Measurements from ENCODE around the gene CLNK. TPM values are rescaled to one million over a fixed set of nuclear protein-coding genes. Genes with fewer than 3 reads are reported as not detected.

The CLNK gene
- total RNA-seq, 5 donors from 2014 or later (not counting 1 experiment from before 2014, with no cell fraction given) = 0.07 to 0.39 (median 0.20) TPM

- Histone ChIP-seq H3K36me3 (ENCODE audit: control insufficient read depth in 2 of 2, extremely low read depth in 1 of 2, insufficient read depth in 1 of 2, low read length in 1 of 2) (no peaks in the 10 kb centered on the region), H3K27me3 (replicated peaks in 1 of 2; ENCODE audit: control insufficient read depth in 2 of 2, extremely low read depth in 1 of 2, insufficient read depth in 2 of 2, low read length in 1 of 2) (no peaks in the 10 kb centered on the region), H3K4me1 (ENCODE audit: control insufficient read depth in 1 of 2, extremely low read depth in 1 of 2, insufficient read depth in 2 of 2, low read length in 2 of 2) (peaks cover 17 to 25% of the 10 kb centered on the region in 2 experiments), H3K4me3 (ENCODE audit: control insufficient read depth in 1 of 2, extremely low read depth in 1 of 2, low read length in 1 of 2) (no peak overlapping the region), H3K9me3 (peaks cover 3% of the 10 kb centered on the region), H3K27ac (ENCODE audit: low read length) (peak overlapping the region; percentile 45)
- peaks cover 0 to 7% (median 0%) of the 10 kb centered on the region in 3 donors for H3K9me3 Mint-ChIP-seq
- POLR2A ChIA-PET = no interaction called here
- no peaks in the 10 kb centered on the region for H3K36me3 Mint-ChIP-seq
- ATAC-seq (replicated peaks in 1 of 4) (peak in 2 of 4 experiments; percentile 12 to 61), DNase-seq (peak in 18 of 35 experiments; percentile 1 to 41 (median 16))
- peak overlapping the region; percentile 47 to 77 for H3K27ac Mint-ChIP-seq
- WGBS (ENCODE audit: insufficient coverage) = 61% methylated on average over 2 of the region's 8 CpGs
- CTCF ChIA-PET = no interaction called here
- peak overlapping the region in 2 of 3 donors; percentile 2 to 42 for H3K4me3 Mint-ChIP-seq
- peaks cover 26 to 33% (median 31%) of the 10 kb centered on the region in 3 donors for H3K4me1 Mint-ChIP-seq
- no peaks in the 10 kb centered on the region for H3K27me3 Mint-ChIP-seq
Measured at GRCh38 chr4:10671799-10672198, 12.8 kb downstream of the CLNK start.

GRCh38 chr4:10671366-10671765 lies 13.2 kb downstream of the CLNK start:
- peak overlapping the region; percentile 47 to 77 for H3K27ac Mint-ChIP-seq
- peak in 29 of 35 experiments; percentile 1 to 75 (median 30) for DNase-seq
- no peaks in the 10 kb centered on the region for H3K36me3 Mint-ChIP-seq
- peaks cover 17 to 25% of the 10 kb centered on the region in 2 experiments for H3K4me1 ChIP-seq (ENCODE audit: control insufficient read depth in 1 of 2, extremely low read depth in 1 of 2, insufficient read depth in 2 of 2, low read length in 2 of 2)
- H3K4me1 Mint-ChIP-seq = peaks cover 26 to 31% (median 30%) of the 10 kb centered on the region in 3 donors
- H3K9me3 Mint-ChIP-seq = peaks cover 0 to 7% (median 0%) of the 10 kb centered on the region in 3 donors
- no CpG with 5 or more reads among the region's 1 CpG for WGBS (ENCODE audit: insufficient coverage)
- H3K4me3 Mint-ChIP-seq = peak overlapping the region in 2 of 3 donors; percentile 2 to 42
- H3K4me3 ChIP-seq (ENCODE audit: control insufficient read depth in 1 of 2, extremely low read depth in 1 of 2, low read length in 1 of 2) = no peak overlapping the region
- H3K27me3 Mint-ChIP-seq = no peaks in the 10 kb centered on the region
- CTCF ChIA-PET = no interaction called here
- POLR2A ChIA-PET = interaction anchor here in 1 of 2 donors (0.7 kb wide), 1 partner anchor 73 kb away, joined by 3 read pairs; no protein-coding TSS in a partner anchor
- peak overlapping the region; percentile 45 for H3K27ac ChIP-seq (ENCODE audit: low read length)
- H3K27me3 ChIP-seq (replicated peaks in 1 of 2; ENCODE audit: control insufficient read depth in 2 of 2, extremely low read depth in 1 of 2, insufficient read depth in 2 of 2, low read length in 1 of 2) = no peaks in the 10 kb centered on the region
- ATAC-seq (replicated peaks in 1 of 4) = peak; percentile 92 to 97 (median 96)
- peaks cover under 1% of the 10 kb centered on the region for H3K9me3 ChIP-seq
- no peaks in the 10 kb centered on the region for H3K36me3 ChIP-seq (ENCODE audit: control insufficient read depth in 2 of 2, extremely low read depth in 1 of 2, insufficient read depth in 1 of 2, low read length in 1 of 2)

- Histone ChIP-seq H3K36me3 (ENCODE audit: control insufficient read depth in 2 of 2, extremely low read depth in 1 of 2, insufficient read depth in 1 of 2, low read length in 1 of 2) (no peaks in the 10 kb centered on the region), H3K9me3 (no peaks in the 10 kb centered on the region), H3K4me1 (ENCODE audit: control insufficient read depth in 1 of 2, extremely low read depth in 1 of 2, insufficient read depth in 2 of 2, low read length in 2 of 2) (peaks cover 17 to 25% of the 10 kb centered on the region in 2 experiments), H3K27me3 (replicated peaks in 1 of 2; ENCODE audit: control insufficient read depth in 2 of 2, extremely low read depth in 1 of 2, insufficient read depth in 2 of 2, low read length in 1 of 2) (no peaks in the 10 kb centered on the region), H3K27ac (ENCODE audit: low read length) (no peak overlapping the region), H3K4me3 (ENCODE audit: control insufficient read depth in 1 of 2, extremely low read depth in 1 of 2, low read length in 1 of 2) (no peak overlapping the region)
- peak overlapping the region in 1 of 2 donors; percentile 25 for H3K27ac Mint-ChIP-seq
- ChIA-PET CTCF (no interaction called here), POLR2A (no interaction called here)
- no peaks in the 10 kb centered on the region for H3K27me3 Mint-ChIP-seq
- no peak for ATAC-seq (replicated peaks in 1 of 4)
- peaks cover 26 to 31% (median 29%) of the 10 kb centered on the region in 3 donors for H3K4me1 Mint-ChIP-seq
- H3K4me3 Mint-ChIP-seq = no peak overlapping the region
- peaks cover 0 to 3% (median 0%) of the 10 kb centered on the region in 3 donors for H3K9me3 Mint-ChIP-seq
- DNase-seq = no peak
- WGBS (ENCODE audit: insufficient coverage) = 86% methylated on average over 2 of the region's 3 CpGs
- H3K36me3 Mint-ChIP-seq = no peaks in the 10 kb centered on the region
Measured at GRCh38 chr4:10670321-10670720, 14.2 kb downstream of the CLNK start.

GRCh38 chr4:10667701-10668326 lies 16.8 kb downstream of the CLNK start:
- H3K27ac Mint-ChIP-seq = no peak overlapping the region
- H3K9me3 ChIP-seq = no peaks in the 10 kb centered on the region
- POLR2A ChIA-PET = no interaction called here
- H3K4me3 Mint-ChIP-seq = no peak overlapping the region
- H3K36me3 ChIP-seq (ENCODE audit: control insufficient read depth in 2 of 2, extremely low read depth in 1 of 2, insufficient read depth in 1 of 2, low read length in 1 of 2) = no peaks in the 10 kb centered on the region
- ATAC-seq (replicated peaks in 1 of 4) = no peak
- H3K9me3 Mint-ChIP-seq = no peaks in the 10 kb centered on the region
- 79% methylated on average over 6 of the region's 10 CpGs for WGBS (ENCODE audit: insufficient coverage)
- H3K4me1 Mint-ChIP-seq = peaks cover 19 to 29% (median 20%) of the 10 kb centered on the region in 3 donors
- DNase-seq = no peak
- H3K27me3 Mint-ChIP-seq = no peaks in the 10 kb centered on the region
- H3K27me3 ChIP-seq (replicated peaks in 1 of 2; ENCODE audit: control insufficient read depth in 2 of 2, extremely low read depth in 1 of 2, insufficient read depth in 2 of 2, low read length in 1 of 2) = no peaks in the 10 kb centered on the region
- no peak overlapping the region for H3K4me3 ChIP-seq (ENCODE audit: control insufficient read depth in 1 of 2, extremely low read depth in 1 of 2, low read length in 1 of 2)
- no peak overlapping the region for H3K27ac ChIP-seq (ENCODE audit: low read length)
- CTCF ChIA-PET = no interaction called here
- H3K4me1 ChIP-seq (ENCODE audit: control insufficient read depth in 1 of 2, extremely low read depth in 1 of 2, insufficient read depth in 2 of 2, low read length in 2 of 2) = peaks cover 13 to 21% of the 10 kb centered on the region in 2 experiments
- no peaks in the 10 kb centered on the region for H3K36me3 Mint-ChIP-seq

GRCh38 chr4:10666616-10667015 lies 18.0 kb downstream of the CLNK start:
- Mint-ChIP-seq H3K4me1 (peaks cover 7 to 17% (median 10%) of the 10 kb centered on the region in 3 donors), H3K27ac (no peak overlapping the region), H3K4me3 (no peak overlapping the region), H3K27me3 (no peaks in the 10 kb centered on the region), H3K36me3 (no peaks in the 10 kb centered on the region), H3K9me3 (no peaks in the 10 kb centered on the region)
- DNase-seq (no peak), ATAC-seq (replicated peaks in 1 of 4) (no peak)
- Histone ChIP-seq H3K9me3 (no peaks in the 10 kb centered on the region), H3K27me3 (replicated peaks in 1 of 2; ENCODE audit: control insufficient read depth in 2 of 2, extremely low read depth in 1 of 2, insufficient read depth in 2 of 2, low read length in 1 of 2) (no peaks in the 10 kb centered on the region), H3K4me1 (ENCODE audit: control insufficient read depth in 1 of 2, extremely low read depth in 1 of 2, insufficient read depth in 2 of 2, low read length in 2 of 2) (peaks cover 7 to 9% of the 10 kb centered on the region in 2 experiments), H3K4me3 (ENCODE audit: control insufficient read depth in 1 of 2, extremely low read depth in 1 of 2, low read length in 1 of 2) (no peak overlapping the region), H3K36me3 (ENCODE audit: control insufficient read depth in 2 of 2, extremely low read depth in 1 of 2, insufficient read depth in 1 of 2, low read length in 1 of 2) (no peaks in the 10 kb centered on the region), H3K27ac (ENCODE audit: low read length) (no peak overlapping the region)
- WGBS (ENCODE audit: insufficient coverage) = 63% methylated on average over 3 of the region's 6 CpGs
- POLR2A ChIA-PET = no interaction called here
- CTCF ChIA-PET = interaction anchor here in 1 of 2 donors (0.7 kb wide), 1 partner anchor 149 kb away, joined by 3 read pairs; no protein-coding TSS in a partner anchor

- H3K4me1 ChIP-seq (ENCODE audit: control insufficient read depth in 1 of 2, extremely low read depth in 1 of 2, insufficient read depth in 2 of 2, low read length in 2 of 2) = no peaks in the 10 kb centered on the region
- H3K27me3 ChIP-seq (replicated peaks in 1 of 2; ENCODE audit: control insufficient read depth in 2 of 2, extremely low read depth in 1 of 2, insufficient read depth in 2 of 2, low read length in 1 of 2) = no peaks in the 10 kb centered on the region
- H3K27ac Mint-ChIP-seq = no peak overlapping the region
- H3K4me3 Mint-ChIP-seq = no peak overlapping the region
- WGBS (ENCODE audit: insufficient coverage) = 9% methylated on average over 3 of the region's 5 CpGs
- H3K36me3 Mint-ChIP-seq = no peaks in the 10 kb centered on the region
- no peaks in the 10 kb centered on the region for H3K9me3 ChIP-seq
- ChIA-PET POLR2A (no interaction called here), CTCF (interaction anchor here in 1 of 2 donors (0.6 kb wide), 1 partner anchor 204 kb away, joined by 3 read pairs; no protein-coding TSS in a partner anchor)
- DNase-seq = no peak
- H3K9me3 Mint-ChIP-seq = no peaks in the 10 kb centered on the region
- H3K36me3 ChIP-seq (ENCODE audit: control insufficient read depth in 2 of 2, extremely low read depth in 1 of 2, insufficient read depth in 1 of 2, low read length in 1 of 2) = no peaks in the 10 kb centered on the region
- ATAC-seq (replicated peaks in 1 of 4) = no peak
- H3K27ac ChIP-seq (ENCODE audit: low read length) = no peak overlapping the region
- no peaks in the 10 kb centered on the region for H3K27me3 Mint-ChIP-seq
- H3K4me1 Mint-ChIP-seq = peaks cover 0 to 5% (median 0%) of the 10 kb centered on the region in 3 donors
- no peak overlapping the region for H3K4me3 ChIP-seq (ENCODE audit: control insufficient read depth in 1 of 2, extremely low read depth in 1 of 2, low read length in 1 of 2)
Measured at GRCh38 chr4:10664408-10664807, 20.2 kb downstream of the CLNK start.
